ENCODE data around the gene RBM43. TPM values are rescaled to one million over a fixed set of nuclear protein-coding genes. Genes with fewer than 3 reads are reported as not detected.

The RBM43 gene
- total RNA-seq, 1 experiment from 2014 or later, result 2.5 TPM

DNA sequence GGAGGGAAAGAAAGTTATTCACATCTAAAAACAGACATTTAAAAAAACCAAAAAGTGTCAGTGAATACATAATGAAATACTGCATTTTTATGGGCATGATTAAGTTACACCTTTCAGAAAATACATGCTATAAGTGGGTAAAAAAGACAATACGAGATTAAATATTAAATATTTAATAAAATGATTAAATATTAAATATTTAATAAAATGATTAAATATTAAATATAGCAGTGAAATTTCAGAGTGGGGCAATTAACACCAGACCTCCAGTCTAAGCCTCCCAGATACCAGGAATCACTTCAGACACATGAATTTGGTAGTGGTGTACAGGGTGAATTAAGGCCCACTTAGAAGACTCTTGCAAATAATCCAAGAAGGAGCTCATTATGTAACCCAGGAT is 15.5 kb downstream of the RBM43 start:
- Histone ChIP-seq H3K79me2 (ENCODE audit: low read length) (no peaks in the 10 kb centered on the region), H3K9me3 (ENCODE audit: low read length) (peaks cover 18% of the 10 kb centered on the region), H3K9me2 (replicated peaks; ENCODE audit: low read length) (no peaks in the 10 kb centered on the region), H3F3A (ENCODE audit: low read length, unreplicated experiment) (no peaks in the 10 kb centered on the region), H4K20me1 (ENCODE audit: low read length) (no peaks in the 10 kb centered on the region), H3K27me3 (ENCODE audit: low read length) (no peaks in the 10 kb centered on the region), H3K4me3 (ENCODE audit: low read length) (no peak overlapping the region), H2AFZ (ENCODE audit: low read length) (no peak overlapping the region), H3K9ac (ENCODE audit: low read length) (no peak overlapping the region), H3K36me3 (ENCODE audit: low read depth, low read length) (peaks cover 18% of the 10 kb centered on the region), H3K4me1 (ENCODE audit: insufficient read depth, low read length) (peaks cover 7% of the 10 kb centered on the region), H3K4me2 (ENCODE audit: low read length) (no peak overlapping the region), H3K27ac (ENCODE audit: low read length) (no peak overlapping the region)
- POLR2A ChIA-PET (ENCODE audit: unreplicated experiment), result no interaction called here
- no TSS peak for BruUV-seq (replicated peaks)
- TF ChIP-seq EZH2 (IDR thresholded peaks at IDR 0.05; ENCODE audit: low read length, unreplicated experiment), result no peak
- TF ChIP-seq, protein P1, sequence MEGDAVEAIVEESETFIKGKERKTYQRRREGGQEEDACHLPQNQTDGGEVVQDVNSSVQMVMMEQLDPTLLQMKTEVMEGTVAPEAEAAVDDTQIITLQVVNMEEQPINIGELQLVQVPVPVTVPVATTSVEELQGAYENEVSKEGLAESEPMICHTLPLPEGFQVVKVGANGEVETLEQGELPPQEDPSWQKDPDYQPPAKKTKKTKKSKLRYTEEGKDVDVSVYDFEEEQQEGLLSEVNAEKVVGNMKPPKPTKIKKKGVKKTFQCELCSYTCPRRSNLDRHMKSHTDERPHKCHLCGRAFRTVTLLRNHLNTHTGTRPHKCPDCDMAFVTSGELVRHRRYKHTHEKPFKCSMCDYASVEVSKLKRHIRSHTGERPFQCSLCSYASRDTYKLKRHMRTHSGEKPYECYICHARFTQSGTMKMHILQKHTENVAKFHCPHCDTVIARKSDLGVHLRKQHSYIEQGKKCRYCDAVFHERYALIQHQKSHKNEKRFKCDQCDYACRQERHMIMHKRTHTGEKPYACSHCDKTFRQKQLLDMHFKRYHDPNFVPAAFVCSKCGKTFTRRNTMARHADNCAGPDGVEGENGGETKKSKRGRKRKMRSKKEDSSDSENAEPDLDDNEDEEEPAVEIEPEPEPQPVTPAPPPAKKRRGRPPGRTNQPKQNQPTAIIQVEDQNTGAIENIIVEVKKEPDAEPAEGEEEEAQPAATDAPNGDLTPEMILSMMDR (conservative IDR thresholded peaks at IDR 0.05; ENCODE audit: low read depth, low read length), result no peak
- no peak for TF ChIP-seq EZH2phosphoT487 (IDR thresholded peaks at IDR 0.05; ENCODE audit: borderline replicate concordance, low read length)
- ATAC-seq, result no peak
- intact Hi-C loops (cut with micrococcal nuclease), result no loop called here
- DNase-seq, result no peak
- CTCF ChIA-PET, result interaction anchor here (0.5 kb wide), 1 partner anchor 164 kb away, joined by 4 read pairs; no protein-coding TSS in a partner anchor

DNA sequence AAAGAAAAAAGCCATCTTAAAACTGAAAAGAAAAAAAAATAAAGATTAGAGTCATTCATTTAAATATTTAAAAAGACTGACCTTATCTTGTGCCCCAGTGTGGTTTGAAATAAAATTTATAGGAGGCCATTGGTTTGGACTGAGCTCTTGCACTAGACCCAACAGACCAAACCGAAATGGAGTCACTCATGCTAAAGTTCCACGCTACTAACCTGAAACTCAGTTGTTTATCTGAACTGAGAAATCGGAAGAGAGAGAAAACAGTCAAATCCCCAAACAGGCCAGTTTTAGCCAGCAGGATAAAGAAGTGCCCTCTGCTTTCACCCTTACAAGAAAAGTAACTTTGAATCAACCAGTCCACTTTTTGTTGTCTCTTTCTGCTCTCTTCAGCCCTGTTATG is 18.2 kb downstream of the RBM43 start:
- Histone ChIP-seq H3K9ac (ENCODE audit: low read length) (no peak overlapping the region), H3K4me1 (ENCODE audit: insufficient read depth, low read length) (peaks cover 14% of the 10 kb centered on the region), H3K36me3 (ENCODE audit: low read depth, low read length) (peaks cover 2% of the 10 kb centered on the region; the same call in 1 of the 2 replicates), H4K20me1 (ENCODE audit: low read length) (no peaks in the 10 kb centered on the region), H3K4me2 (ENCODE audit: low read length) (no peak overlapping the region), H3K27ac (ENCODE audit: low read length) (no peak overlapping the region), H2AFZ (ENCODE audit: low read length) (no peak overlapping the region), H3K9me2 (replicated peaks; ENCODE audit: low read length) (no peaks in the 10 kb centered on the region), H3K27me3 (ENCODE audit: low read length) (no peaks in the 10 kb centered on the region), H3K4me3 (ENCODE audit: low read length) (no peak overlapping the region), H3F3A (ENCODE audit: low read length, unreplicated experiment) (no peaks in the 10 kb centered on the region), H3K79me2 (ENCODE audit: low read length) (no peaks in the 10 kb centered on the region), H3K9me3 (ENCODE audit: low read length) (peaks cover 7% of the 10 kb centered on the region; the same call in 1 of the 2 replicates)
- DNase-seq (no peak), ATAC-seq (no peak)
- no peak for TF ChIP-seq EZH2phosphoT487 (IDR thresholded peaks at IDR 0.05; ENCODE audit: borderline replicate concordance, low read length)
- TF ChIP-seq EZH2 (IDR thresholded peaks at IDR 0.05; ENCODE audit: low read length, unreplicated experiment), result no peak
- TF ChIP-seq, protein P1 (conservative IDR thresholded peaks at IDR 0.05; ENCODE audit: low read depth, low read length), result no peak
- no TSS peak for BruUV-seq (replicated peaks)
- POLR2A ChIA-PET (ENCODE audit: unreplicated experiment), result no interaction called here
- CTCF ChIA-PET, result no interaction called here
- intact Hi-C loops (cut with micrococcal nuclease), result no loop called here

DNA sequence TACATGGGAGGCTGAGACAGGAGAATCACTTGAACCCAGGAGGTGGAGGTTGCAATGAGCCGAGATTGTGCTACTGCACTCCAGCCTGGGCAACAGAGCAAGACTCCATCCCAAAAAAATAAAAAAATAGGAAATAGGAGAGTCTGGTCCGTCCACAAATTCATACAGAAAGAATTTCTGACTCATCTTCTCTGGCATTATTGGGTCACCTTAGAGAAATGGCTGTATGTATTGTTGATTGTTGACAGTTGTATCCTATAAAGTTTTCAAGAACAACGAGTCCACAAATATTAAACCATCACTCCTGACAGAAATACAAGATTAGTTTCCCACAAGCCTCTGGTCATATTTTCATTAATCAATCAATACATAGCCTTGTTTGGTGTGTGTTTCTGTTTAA is 20.4 kb downstream of the RBM43 start:
- ATAC-seq, result peak; percentile 74
- Histone ChIP-seq H3K36me3 (ENCODE audit: low read depth, low read length) (no peaks in the 10 kb centered on the region), H3K9me3 (ENCODE audit: low read length) (no peaks in the 10 kb centered on the region), H3K4me1 (ENCODE audit: insufficient read depth, low read length) (peaks cover 27% of the 10 kb centered on the region), H3K4me2 (ENCODE audit: low read length) (peak overlapping the region; percentile 50), H2AFZ (ENCODE audit: low read length) (0 out of 2 replicates have a peak overlapping the region, but pooled peaks have one; percentile 45), H3K9ac (ENCODE audit: low read length) (no peak overlapping the region), H3K79me2 (ENCODE audit: low read length) (no peaks in the 10 kb centered on the region), H3K4me3 (ENCODE audit: low read length) (no peak overlapping the region), H3K27ac (ENCODE audit: low read length) (no peak overlapping the region), H3K9me2 (replicated peaks; ENCODE audit: low read length) (no peaks in the 10 kb centered on the region), H3F3A (ENCODE audit: low read length, unreplicated experiment) (no peaks in the 10 kb centered on the region), H4K20me1 (ENCODE audit: low read length) (no peaks in the 10 kb centered on the region), H3K27me3 (ENCODE audit: low read length) (no peaks in the 10 kb centered on the region)
- no TSS peak for BruUV-seq (replicated peaks)
- DNase-seq, result peak; percentile 74
- intact Hi-C loops (cut with micrococcal nuclease), result no loop called here
- no peak for TF ChIP-seq EZH2phosphoT487 (IDR thresholded peaks at IDR 0.05; ENCODE audit: borderline replicate concordance, low read length)
- TF ChIP-seq, protein P1 (conservative IDR thresholded peaks at IDR 0.05; ENCODE audit: low read depth, low read length), result no peak
- TF ChIP-seq EZH2 (IDR thresholded peaks at IDR 0.05; ENCODE audit: low read length, unreplicated experiment), result no peak
- ChIA-PET CTCF (no interaction called here), POLR2A (ENCODE audit: unreplicated experiment) (no interaction called here)

Data from PC-3 (cell line).